HepG2 (cell line): ENCODE results near the gene TM4SF5. TPM values are rescaled to one million over a fixed set of nuclear protein-coding genes. Genes with fewer than 3 reads are reported as not detected.

Source experiments
- ATAC-seq: fragments of 200-7000 bp; cut with Tn5 transposase; 3 replicates; pipeline ENCODE4 v1.9.1; 2020; ENCODE audit warnings: mild to moderate bottlenecking, moderate library complexity
- BruUV-seq: library from RNA; stranded (reverse); fragments of 400-500 nt; replicated peaks from 2 replicates; lab custom pipeline; 2021; lab: Mats Ljungman, UMichigan
- CTCF ChIA-PET: fragments of 300-600 bp; formaldehyde crosslinking; extraction: SDS; loops from one replicate; lab custom pipeline; 2021; ENCODE audit warnings: low total read pairs, inconsistent platforms, low intra/inter-chr PET ratio; lab: Yijun Ruan, JAX
- POLR2A ChIA-PET: fragments of 350-600 bp; sonication (Branson Sonifier 250); formaldehyde crosslinking; loops from one replicate; lab custom pipeline; 2020; ENCODE audit warnings: antibody characterized with exemption, inconsistent platforms; lab: Yijun Ruan, JAX
- DNase-seq: peaks from one replicate; pipeline ENCODE4 v3.0.0-alpha.2; 2015; ENCODE audit warnings: low spot score
- FAIRE-seq: peaks from 3 replicates; lab custom pipeline; 2011; peaks lifted over from hg19 to GRCh38; lab: Jason Lieb, UNC
- H2AFZ ChIP-seq: one replicate; pipeline ENCODE4 v1.6.1; 2011; ENCODE audit warnings: low read length, inconsistent platforms
- H3K27ac ChIP-seq: fragments of 300-600 bp; 3 replicates; pipeline ENCODE4 v1.8.0; 2011; ENCODE audit warnings: mixed run types, mild to moderate bottlenecking, mixed read lengths, low read length, inconsistent platforms; ENCODE audit not compliant: insufficient read depth; ENCODE audit errors: extremely low read length
- H3K27me3 ChIP-seq, 2 experiments: fragments of 200-600 bp in 1 of 2; 2 replicates in 1 of 2; 3 replicates in 1 of 2; pipeline versions ENCODE4 v1.6.0 to v1.8.0; 2011; ENCODE audit warnings: low read length in 2 of 2, mild to moderate bottlenecking in 2 of 2, moderate library complexity in 2 of 2, inconsistent platforms in 1 of 2; ENCODE audit not compliant: insufficient read depth in 2 of 2, control insufficient read depth in 1 of 2
- H3K36me3 ChIP-seq, 2 experiments: fragments of 200-600 bp in 1 of 2; replicated peaks in 1 of 2; 2 replicates in 1 of 2; 3 replicates in 1 of 2; pipeline versions ENCODE4 v1.5.1 to v1.8.0; 2011; ENCODE audit warnings: low read length in 2 of 2, inconsistent platforms in 1 of 2; ENCODE audit not compliant: insufficient read depth in 2 of 2, control insufficient read depth in 1 of 2
- H3K4me1 ChIP-seq: 2 replicates; pipeline ENCODE4 v1.5.1; 2012; ENCODE audit warnings: low read length, inconsistent platforms; ENCODE audit not compliant: insufficient read depth
- H3K4me2 ChIP-seq: 2 replicates; pipeline ENCODE4 v1.6.0; 2011; ENCODE audit warnings: low read depth, low read length, inconsistent platforms
- H3K4me3 ChIP-seq, 3 experiments: fragments of 200-600 bp in 1 of 3; sonication (generic), shearing (Covaris generic) in 1 of 3; replicated peaks in 1 of 3; 2 replicates each; pipeline ENCODE4 v1.5.1; 2011 to 2016; ENCODE audit warnings: low read length in 3 of 3, inconsistent platforms in 2 of 3, low read depth in 2 of 3, mild to moderate bottlenecking in 2 of 3, control low read depth in 1 of 3, mixed read lengths in 1 of 3; ENCODE audit not compliant: insufficient read depth in 1 of 3
- H3K79me2 ChIP-seq: one replicate; pipeline ENCODE4 v1.6.1; 2011; ENCODE audit warnings: low read length, inconsistent platforms; ENCODE audit not compliant: insufficient read depth
- H3K9ac ChIP-seq: 2 replicates; pipeline ENCODE4 v1.6.0; 2011; ENCODE audit warnings: mild to moderate bottlenecking, low read depth, low read length, inconsistent platforms; ENCODE audit not compliant: insufficient read depth
- H3K9me3 ChIP-seq: 2 replicates; pipeline ENCODE4 v1.5.1; 2012; ENCODE audit warnings: mild to moderate bottlenecking, low read length
- H4K20me1 ChIP-seq: 2 replicates; pipeline ENCODE4 v1.6.0; 2011; ENCODE audit warnings: inconsistent platforms, mild to moderate bottlenecking, low read length, moderate library complexity; ENCODE audit not compliant: insufficient read depth
- CREM ChIP-seq, 2 experiments: sonication (generic) in 1 of 2; formaldehyde crosslinking in 1 of 2; IDR thresholded peaks; 2 replicates each; pipeline versions ENCODE4 v1.4.0 to v1.6.1; 2016 to 2020; ENCODE audit warnings: antibody characterized with exemption in 1 of 2, mild to moderate bottlenecking in 1 of 2, missing genetic modification reagents in 1 of 2
- EED ChIP-seq: sonication (generic); formaldehyde crosslinking; IDR thresholded peaks from 2 replicates; pipeline ENCODE4 v1.5.0; 2020; ENCODE audit warnings: mild to moderate bottlenecking, missing genetic modification reagents
- JDP2 ChIP-seq: sonication (generic); formaldehyde crosslinking; IDR thresholded peaks from 2 replicates; pipeline ENCODE4 v1.8.1; 2022; ENCODE audit warnings: missing genetic modification reagents, borderline replicate concordance
- SP4 ChIP-seq: sonication (generic); formaldehyde crosslinking; IDR thresholded peaks from 2 replicates; pipeline ENCODE4 v1.8.1; 2023; ENCODE audit warnings: mild to moderate bottlenecking, missing genetic modification reagents
- ZBTB43 ChIP-seq: sonication (generic); formaldehyde crosslinking; conservative IDR thresholded peaks from 2 replicates; pipeline ENCODE4 v1.4.0; 2020; ENCODE audit warnings: missing genetic modification reagents
- ZNF10 ChIP-seq: sonication (generic); formaldehyde crosslinking; IDR thresholded peaks from 2 replicates; pipeline ENCODE4 v1.4.0; 2020; ENCODE audit warnings: mild to moderate bottlenecking, low read depth, missing genetic modification reagents, borderline replicate concordance
- ZNF101 ChIP-seq: sonication (generic); formaldehyde crosslinking; IDR thresholded peaks from 2 replicates; pipeline ENCODE4 v1.4.0; 2020; ENCODE audit warnings: mild to moderate bottlenecking, low read depth, missing genetic modification reagents, borderline replicate concordance
- ZNF24 ChIP-seq: fragments of 450-650 bp; IDR thresholded peaks from 2 replicates; pipeline ENCODE4 v1.6.1; 2017; ENCODE audit warnings: antibody characterized with exemption, mild to moderate bottlenecking
- ZNF263 ChIP-seq: sonication (generic); formaldehyde crosslinking; IDR thresholded peaks from 2 replicates; pipeline ENCODE4 v1.4.0; 2020; ENCODE audit warnings: missing genetic modification reagents
- ZNF556 ChIP-seq: sonication (generic); formaldehyde crosslinking; IDR thresholded peaks from 2 replicates; pipeline ENCODE4 v1.4.0; 2020; ENCODE audit warnings: mild to moderate bottlenecking, missing genetic modification reagents, borderline replicate concordance
- ZNF761 ChIP-seq: sonication (generic); formaldehyde crosslinking; conservative IDR thresholded peaks from 2 replicates; pipeline ENCODE4 v1.4.0; 2020; ENCODE audit warnings: mild to moderate bottlenecking, missing genetic modification reagents
- WGBS: methylation state at CpG from one replicate; pipeline ENCODE4 v1.1.6; 2017; ENCODE audit warnings: low lambda C conversion rate; 5-methylcytosine and 5-hydroxymethylcytosine counted together
- in situ Hi-C: cut with HindIII; loops from 2 replicates; pipeline ENCODE4 v1.10.0; 2017; ENCODE audit warnings: low pct_unique_long_range_greater_than_20kb; ENCODE audit not compliant: extremely low pct_ligation_motif_present
- intact Hi-C: fragments of 100-400 bp; cut with micrococcal nuclease; formaldehyde crosslinking; loops from one replicate; pipeline ENCODE4 v1.10.0; 2022; ENCODE audit not compliant: unreplicated experiment
- polyA plus RNA-seq, 8 experiments: library from polyadenylated mRNA; depleted of rRNA in 3 of 8; stranded (reverse) in 7 of 8; unstranded in 1 of 8; fragments of >200 nt; fragmentation: Illumina TruSeq in 4 of 8; extraction: Trizol in 4 of 8; gene quantifications; 2 replicates each; pipeline versions ENCODE4 v1.2.1 to v1.2.3, GENCODE V29; 2011 to 2016; ENCODE audit warnings: low read depth in 4 of 8, missing spikeins in 1 of 8, mixed read lengths in 1 of 8; ENCODE audit not compliant: insufficient read depth in 1 of 8
- total RNA-seq, 5 experiments: library from RNA; depleted of rRNA; stranded (reverse); fragments of >200 nt; fragmentation: Illumina TruSeq; extraction: Trizol; gene quantifications; 2 replicates each; pipeline ENCODE4 v1.2.3, GENCODE V29; 2016; ENCODE audit warnings: low read depth in 1 of 5

TM4SF5 gene
- total and polyA plus RNA-seq, 2 of the 13 experiments (the other 11 are each of a cell fraction or from before 2014, with no cell fraction given) = 30.1 to 126 TPM

- no peak for TF ChIP-seq ZBTB43
- TF ChIP-seq ZNF24 = no peak
- no peak for TF ChIP-seq CREM (IDR thresholded peaks at IDR 0.05)
- no peak for TF ChIP-seq CREM (CRISPR knock-in tag; IDR thresholded peaks at IDR 0.05)
- no peak for TF ChIP-seq ZNF761 (CRISPR knock-in tag)
- peak; percentile 76 for TF ChIP-seq SP4 (CRISPR knock-in tag)
- TF ChIP-seq ZNF556 (CRISPR knock-in tag) = no peak
These were observed 35.3 kb downstream of the TM4SF5 start, which contains the start of gene PLD2 (continued) for GRCh38 chr17:4806777-4807604.

GRCh38 chr17:4807605-4808377, 36.1 kb downstream of the TM4SF5 start:
- peak overlapping the region; percentile 80 to 96 (median 92); a peak in 5 of 6 replicates for H3K4me3 ChIP-seq
- CTCF ChIA-PET = no interaction called here
- no peak overlapping the region for H3K27ac ChIP-seq
- H3K27me3 ChIP-seq = no peaks in the 10 kb centered on the region
- intact Hi-C loops (no loop called here), in situ Hi-C loops (loop anchor here (5.0 kb wide), 1 partner anchor 75 kb away; no protein-coding TSS in a partner anchor)
- BruUV-seq = TSS peak; percentile 77
- no peaks in the 10 kb centered on the region for H4K20me1 ChIP-seq
- H3K4me2 ChIP-seq = peak overlapping the region; percentile 88
- no peak for DNase-seq
- FAIRE-seq = no peak
- peaks cover 4 to 6% of the 10 kb centered on the region in 2 experiments; a peak in 2 of 5 replicates for H3K36me3 ChIP-seq
- 16% methylated on average over 16 of the region's 32 CpGs for WGBS
- POLR2A ChIA-PET = interaction anchor here (0.6 to 2.5 kb wide), 13 partner anchors 12 to 104 kb away, joined by 3 to 26 read pairs (median 7); partner anchors contain the start of genes GLTPD2, PELP1 and PSMB6
- H3K9ac ChIP-seq = peak overlapping the region; percentile 49
- H3K9me3 ChIP-seq = no peaks in the 10 kb centered on the region
- peaks cover 29% of the 10 kb centered on the region for H3K4me1 ChIP-seq
- ATAC-seq = peak; percentile 6
- H3K79me2 ChIP-seq = peaks cover 3% of the 10 kb centered on the region
- no peak overlapping the region for H2AFZ ChIP-seq
- TF ChIP-seq ZNF10 (CRISPR knock-in tag) (no peak), JDP2 (CRISPR knock-in tag) (no peak), EED (CRISPR knock-in tag) (0 out of 2 replicates have a peak, but pooled peaks have one; percentile 30), ZNF101 (no peak), ZNF556 (CRISPR knock-in tag) (0 out of 2 replicates have a peak, but pooled peaks have one; percentile 24), ZNF263 (peak; percentile 53; the same call in 1 of the 2 replicates)
